ENCODE data around the gene AGBL4.

- TF ChIP-seq CTCF (conservative IDR thresholded peaks at IDR 0.05; ENCODE audit: low read depth, low read length) (no peak), POLR2A (IDR thresholded peaks at IDR 0.05; ENCODE audit: low read depth, low read length) (no peak), RCOR1 (IDR thresholded peaks at IDR 0.05; ENCODE audit: insufficient replicate concordance, low read length) (no peak)
Measured at GRCh38 chr1:48600182-48600581, 1423.6 kb downstream of the AGBL4 start.
